Adrenal gland (tissue), 12 donors: ENCODE measurements around the gene SDK2. TPM values are rescaled to one million over a fixed set of nuclear protein-coding genes. Genes with fewer than 3 reads are reported as not detected.

Experiments
- DNase-seq, 7 donors: peaks; one replicate each; pipeline ENCODE4 v3.0.0-alpha.2; 2019 to 2020
- H3K27ac ChIP-seq, 5 donors: fragments of 200-600 bp; sonication (generic) in 4 of 5; 1 replicate in 3 of 5; 2 replicates in 2 of 5; pipeline versions ENCODE4 v1.5.1 to v1.8.0; 2016 to 2020; ENCODE audit warnings: mild to moderate bottlenecking in 1 of 5
- H3K27me3 ChIP-seq: fragments of 200-600 bp; 2 replicates; pipeline ENCODE4 v1.8.0; 2021
- H3K36me3 ChIP-seq, 2 donors: fragments of 200-600 bp; replicated peaks in 1 of 2; 1 replicate in 1 of 2; 2 replicates in 1 of 2; pipeline versions ENCODE4 v1.5.1 to v1.8.0; 2018 to 2022
- H3K4me1 ChIP-seq, 2 donors: fragments of 200-600 bp; replicated peaks in 1 of 2; 1 replicate in 1 of 2; 2 replicates in 1 of 2; pipeline versions ENCODE4 v1.5.1 to v1.8.0; 2018 to 2021
- H3K4me3 ChIP-seq, 4 donors: fragments of 200-600 bp; sonication (generic) in 3 of 4; one replicate each; pipeline ENCODE4 v1.5.1; 2016 to 2018
- H3K9me3 ChIP-seq, 3 donors: fragments of 200-600 bp; sonication (generic) in 1 of 3; replicated peaks in 1 of 3; 1 replicate in 2 of 3; 2 replicates in 1 of 3; pipeline versions ENCODE4 v1.5.1 to v1.8.0; 2016 to 2021
- CTCF ChIP-seq, 6 experiments: fragments of 450-650 bp in 4 of 6; fragments of 200-600 bp in 2 of 6; sonication (generic) in 1 of 6; IDR thresholded peaks; 1 replicate in 5 of 6; 2 replicates in 1 of 6; pipeline versions ENCODE4 v1.5.1 to v1.8.0; 2016 to 2021; ENCODE audit warnings: antibody characterized with exemption in 6 of 6, mild to moderate bottlenecking in 2 of 6, moderate library complexity in 1 of 6
- POLR2A ChIP-seq, 2 donors: fragments of 450-650 bp; IDR thresholded peaks; one replicate each; pipeline ENCODE4 v1.6.1; 2017; ENCODE audit warnings: antibody characterized with exemption in 2 of 2, mild to moderate bottlenecking in 2 of 2, moderate library complexity in 1 of 2
- WGBS, 4 donors: extraction: QIAGEN DNeasy Blood & Tissue Kit in 2 of 4; methylation state at CpG; one replicate each; pipeline versions ENCODE4 v1.1.5 to v1.1.7; 2013 to 2017; 5-methylcytosine and 5-hydroxymethylcytosine counted together
- intact Hi-C, 2 donors: fragments of 100-400 bp; cut with DNase I; formaldehyde crosslinking; loops; one replicate each; pipeline versions ENCODE4 v1.14.1 to v1.15.0; 2022 to 2023
- polyA plus RNA-seq, 3 donors: library from polyadenylated mRNA; stranded (reverse); fragments of 200-250 nt in 2 of 3; fragments of 350-450 nt in 1 of 3; fragmentation: Illumina TruSeq in 1 of 3; extraction: RNeasy Lipid Tissue Mini Kit (QIAGEN cat#74804) in 1 of 3; gene quantifications; one replicate each; pipeline ENCODE4 v1.2.3, GENCODE V29; 2013 to 2014
- total RNA-seq, 9 donors: library from RNA; depleted of rRNA in 4 of 9; stranded (reverse); fragments of >200 nt in 4 of 9; fragments of 120-200 nt in 1 of 9; fragmentation: NEBNext Ultra II Directional in 1 of 9; extraction: Animal tissue kit (Norgen Biotek cat#: 25700) in 1 of 9; gene quantifications; one replicate each; pipeline versions ENCODE4 v1.1.0 to v1.2.4, GENCODE V29; 2013 to 2023
- donor health status: healthy with polysubstance abuse.
- donor health status: Bipolar disorder and iron deficiency.
- donor health status: DM: yes; HTN: yes; CAD: no.
- donor health status: DM: no; HTN: no; CAD: no.
- donor health status: DM: no; HTN: no; CAD: no.
- donor health status: DM: yes; HTN: yes; CAD: no.

The SDK2 gene
- total and polyA plus RNA-seq, 12 donors: 0.27 to 2.1 (median 0.84) TPM

- Histone ChIP-seq H3K4me3 (no peak overlapping the region), H3K27me3 (no peaks in the 10 kb centered on the region), H3K9me3 (no peaks in the 10 kb centered on the region), H3K27ac (no peak overlapping the region), H3K36me3 (no peaks in the 10 kb centered on the region), H3K4me1 (no peaks in the 10 kb centered on the region)
- 81 to 89% (median 87%) methylated on average over 6 to 7 of the region's 7 CpGs for WGBS, 4 donors
- intact Hi-C loops: no loop called here
- DNase-seq: no peak
- TF ChIP-seq CTCF (IDR thresholded peaks at IDR 0.05): no peak
- no peak for TF ChIP-seq POLR2A (IDR thresholded peaks at IDR 0.05)
Measured at GRCh38 chr17:73625006-73625405, 19.2 kb downstream of the SDK2 start.

GRCh38 chr17:73624496-73624988 lies 19.7 kb downstream of the SDK2 start:
- H3K9me3 ChIP-seq: no peaks in the 10 kb centered on the region
- WGBS, 4 donors: 90 to 94% (median 91%) methylated on average over 7 of the region's 7 CpGs
- intact Hi-C loops: no loop called here
- no peak for DNase-seq
- no peak overlapping the region for H3K27ac ChIP-seq
- no peaks in the 10 kb centered on the region for H3K27me3 ChIP-seq
- no peak overlapping the region for H3K4me3 ChIP-seq
- no peaks in the 10 kb centered on the region for H3K4me1 ChIP-seq
- H3K36me3 ChIP-seq: no peaks in the 10 kb centered on the region
- TF ChIP-seq CTCF (IDR thresholded peaks at IDR 0.05) (no peak), POLR2A (IDR thresholded peaks at IDR 0.05) (no peak)

GRCh38 chr17:73623818-73624217 lies 20.4 kb downstream of the SDK2 start:
- H3K4me3 ChIP-seq: no peak overlapping the region
- H3K36me3 ChIP-seq: no peaks in the 10 kb centered on the region
- intact Hi-C loops: no loop called here
- DNase-seq: no peak
- H3K9me3 ChIP-seq: no peaks in the 10 kb centered on the region
- 48 to 81% (median 72%) methylated on average over 3 of the region's 3 CpGs for WGBS, 4 donors
- H3K27ac ChIP-seq: no peak overlapping the region
- TF ChIP-seq POLR2A (IDR thresholded peaks at IDR 0.05): no peak
- no peak for TF ChIP-seq CTCF (IDR thresholded peaks at IDR 0.05)
- no peaks in the 10 kb centered on the region for H3K4me1 ChIP-seq
- H3K27me3 ChIP-seq: no peaks in the 10 kb centered on the region

GRCh38 chr17:73623247-73623646 lies 21.0 kb downstream of the SDK2 start:
- intact Hi-C loops: no loop called here
- TF ChIP-seq POLR2A (IDR thresholded peaks at IDR 0.05) (no peak), CTCF (IDR thresholded peaks at IDR 0.05) (no peak)
- H3K27me3 ChIP-seq: no peaks in the 10 kb centered on the region
- H3K9me3 ChIP-seq: no peaks in the 10 kb centered on the region
- no peak overlapping the region for H3K4me3 ChIP-seq
- no peaks in the 10 kb centered on the region for H3K4me1 ChIP-seq
- DNase-seq: no peak
- no peak overlapping the region for H3K27ac ChIP-seq
- no peaks in the 10 kb centered on the region for H3K36me3 ChIP-seq
- WGBS, 4 donors: 54 to 90% (median 78%) methylated on average over 2 of the region's 2 CpGs
